Neural progenitor cell (in vitro differentiated cells): ENCODE data around the gene ATP11C.

Source experiments
- EZH2 ChIP-seq: fragments of 200-600 bp; sonication (generic); IDR thresholded peaks from 2 replicates; pipeline ENCODE4 v1.6.1; 2017; ENCODE audit warnings: antibody characterized with exemption, mild to moderate bottlenecking, moderate library complexity
- EZH2phosphoT487 ChIP-seq: fragments of 200-600 bp; sonication (generic); IDR thresholded peaks from 2 replicates; pipeline ENCODE4 v1.6.1; 2017; ENCODE audit warnings: antibody characterized with exemption
- TF ChIP-seq, protein P1 (sequence below): fragments of 200-600 bp; sonication (generic); IDR thresholded peaks from 2 replicates; pipeline ENCODE4 v1.5.1; 2017; ENCODE audit warnings: antibody characterized with exemption, mild to moderate bottlenecking

DNA sequence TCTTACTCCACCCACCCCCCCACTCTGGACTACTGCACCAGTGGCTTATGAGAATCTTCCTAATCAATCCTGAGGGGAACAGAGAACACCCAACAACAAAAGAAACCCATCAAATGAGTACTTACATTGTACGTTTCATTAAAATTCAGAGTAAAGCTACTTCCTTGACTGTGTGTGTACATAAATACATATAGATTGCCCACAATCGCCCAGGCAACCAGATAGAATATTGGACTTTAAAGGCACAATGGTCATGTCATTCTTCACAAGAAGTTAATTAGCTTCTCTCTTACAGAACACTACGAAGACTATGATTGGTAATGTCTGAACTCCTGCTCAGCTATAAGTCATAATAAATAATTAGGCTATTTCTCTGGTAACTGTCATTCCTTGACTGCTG lies 12.2 kb upstream of the ATP11C start:
- TF ChIP-seq EZH2 (no peak), EZH2phosphoT487 (no peak)
- TF ChIP-seq, protein P1, sequence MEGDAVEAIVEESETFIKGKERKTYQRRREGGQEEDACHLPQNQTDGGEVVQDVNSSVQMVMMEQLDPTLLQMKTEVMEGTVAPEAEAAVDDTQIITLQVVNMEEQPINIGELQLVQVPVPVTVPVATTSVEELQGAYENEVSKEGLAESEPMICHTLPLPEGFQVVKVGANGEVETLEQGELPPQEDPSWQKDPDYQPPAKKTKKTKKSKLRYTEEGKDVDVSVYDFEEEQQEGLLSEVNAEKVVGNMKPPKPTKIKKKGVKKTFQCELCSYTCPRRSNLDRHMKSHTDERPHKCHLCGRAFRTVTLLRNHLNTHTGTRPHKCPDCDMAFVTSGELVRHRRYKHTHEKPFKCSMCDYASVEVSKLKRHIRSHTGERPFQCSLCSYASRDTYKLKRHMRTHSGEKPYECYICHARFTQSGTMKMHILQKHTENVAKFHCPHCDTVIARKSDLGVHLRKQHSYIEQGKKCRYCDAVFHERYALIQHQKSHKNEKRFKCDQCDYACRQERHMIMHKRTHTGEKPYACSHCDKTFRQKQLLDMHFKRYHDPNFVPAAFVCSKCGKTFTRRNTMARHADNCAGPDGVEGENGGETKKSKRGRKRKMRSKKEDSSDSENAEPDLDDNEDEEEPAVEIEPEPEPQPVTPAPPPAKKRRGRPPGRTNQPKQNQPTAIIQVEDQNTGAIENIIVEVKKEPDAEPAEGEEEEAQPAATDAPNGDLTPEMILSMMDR: no peak
